ENCODE measurements around the gene CCDC85B.

Gene CCDC85B

DNA sequence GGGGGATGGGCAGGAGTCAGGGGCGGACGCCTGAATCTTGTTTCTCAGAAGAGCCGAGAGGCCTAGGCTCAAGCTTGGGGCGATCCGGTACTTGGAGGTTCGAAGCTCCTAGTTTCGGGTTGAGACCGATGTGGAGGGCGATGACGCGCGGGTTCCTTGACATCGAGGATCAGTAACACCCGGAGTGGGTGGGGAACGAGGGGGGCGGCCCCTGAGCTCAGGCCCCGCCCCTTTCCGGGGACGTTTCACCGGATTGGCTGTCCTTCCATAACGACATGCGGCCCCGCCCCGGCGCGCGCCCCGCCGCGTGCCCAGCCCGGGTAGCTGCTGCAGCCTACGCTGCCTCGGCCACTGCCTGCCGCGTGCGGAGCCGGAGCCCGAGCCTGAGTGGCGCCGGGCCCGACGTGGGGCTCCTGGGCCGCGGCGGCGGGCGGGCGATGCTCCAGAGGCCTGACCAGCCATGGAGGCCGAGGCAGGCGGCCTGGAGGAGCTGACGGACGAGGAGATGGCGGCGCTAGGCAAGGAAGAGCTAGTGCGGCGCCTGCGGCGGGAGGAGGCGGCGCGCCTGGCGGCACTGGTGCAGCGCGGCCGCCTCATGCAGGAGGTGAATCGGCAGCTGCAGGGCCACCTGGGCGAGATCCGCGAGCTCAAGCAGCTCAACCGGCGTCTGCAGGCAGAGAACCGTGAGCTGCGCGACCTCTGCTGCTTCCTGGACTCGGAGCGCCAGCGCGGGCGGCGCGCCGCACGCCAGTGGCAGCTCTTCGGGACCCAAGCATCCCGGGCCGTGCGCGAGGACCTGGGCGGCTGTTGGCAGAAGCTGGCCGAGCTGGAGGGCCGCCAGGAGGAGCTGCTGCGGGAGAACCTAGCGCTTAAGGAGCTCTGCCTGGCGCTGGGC is at the start of gene CCDC85B:
Gene CCDC85B (plus strand): TSS at position 350 of the 895 bp plus-strand sequence. CDS start 111 bp downstream, at position 461.
- TF ChIP-seq TAF1 (IDR thresholded peaks at IDR 0.05; ENCODE audit: low read depth) (peak; percentile 60; the same call in 1 of the 2 replicates), YY1 (IDR thresholded peaks at IDR 0.05; ENCODE audit: low read depth) (peak; percentile 46), NFIC (IDR thresholded peaks at IDR 0.05) (peak; percentile 54; the same call in 1 of the 2 replicates), CREB1 (IDR thresholded peaks at IDR 0.05; ENCODE audit: low read depth) (no peak), TCF12 (IDR thresholded peaks at IDR 0.05; ENCODE audit: low read depth) (peak; percentile 54), FOXM1 (IDR thresholded peaks at IDR 0.05; ENCODE audit: borderline replicate concordance, low read depth) (no peak)
- TF ChIP-seq, protein P1, sequence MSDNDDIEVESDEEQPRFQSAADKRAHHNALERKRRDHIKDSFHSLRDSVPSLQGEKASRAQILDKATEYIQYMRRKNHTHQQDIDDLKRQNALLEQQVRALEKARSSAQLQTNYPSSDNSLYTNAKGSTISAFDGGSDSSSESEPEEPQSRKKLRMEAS (IDR thresholded peaks at IDR 0.05): peak; percentile 98
- TF ChIP-seq, protein P2, sequence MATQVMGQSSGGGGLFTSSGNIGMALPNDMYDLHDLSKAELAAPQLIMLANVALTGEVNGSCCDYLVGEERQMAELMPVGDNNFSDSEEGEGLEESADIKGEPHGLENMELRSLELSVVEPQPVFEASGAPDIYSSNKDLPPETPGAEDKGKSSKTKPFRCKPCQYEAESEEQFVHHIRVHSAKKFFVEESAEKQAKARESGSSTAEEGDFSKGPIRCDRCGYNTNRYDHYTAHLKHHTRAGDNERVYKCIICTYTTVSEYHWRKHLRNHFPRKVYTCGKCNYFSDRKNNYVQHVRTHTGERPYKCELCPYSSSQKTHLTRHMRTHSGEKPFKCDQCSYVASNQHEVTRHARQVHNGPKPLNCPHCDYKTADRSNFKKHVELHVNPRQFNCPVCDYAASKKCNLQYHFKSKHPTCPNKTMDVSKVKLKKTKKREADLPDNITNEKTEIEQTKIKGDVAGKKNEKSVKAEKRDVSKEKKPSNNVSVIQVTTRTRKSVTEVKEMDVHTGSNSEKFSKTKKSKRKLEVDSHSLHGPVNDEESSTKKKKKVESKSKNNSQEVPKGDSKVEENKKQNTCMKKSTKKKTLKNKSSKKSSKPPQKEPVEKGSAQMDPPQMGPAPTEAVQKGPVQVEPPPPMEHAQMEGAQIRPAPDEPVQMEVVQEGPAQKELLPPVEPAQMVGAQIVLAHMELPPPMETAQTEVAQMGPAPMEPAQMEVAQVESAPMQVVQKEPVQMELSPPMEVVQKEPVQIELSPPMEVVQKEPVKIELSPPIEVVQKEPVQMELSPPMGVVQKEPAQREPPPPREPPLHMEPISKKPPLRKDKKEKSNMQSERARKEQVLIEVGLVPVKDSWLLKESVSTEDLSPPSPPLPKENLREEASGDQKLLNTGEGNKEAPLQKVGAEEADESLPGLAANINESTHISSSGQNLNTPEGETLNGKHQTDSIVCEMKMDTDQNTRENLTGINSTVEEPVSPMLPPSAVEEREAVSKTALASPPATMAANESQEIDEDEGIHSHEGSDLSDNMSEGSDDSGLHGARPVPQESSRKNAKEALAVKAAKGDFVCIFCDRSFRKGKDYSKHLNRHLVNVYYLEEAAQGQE (IDR thresholded peaks at IDR 0.05; ENCODE audit: low read depth): no peak
- TF ChIP-seq, protein P3, sequence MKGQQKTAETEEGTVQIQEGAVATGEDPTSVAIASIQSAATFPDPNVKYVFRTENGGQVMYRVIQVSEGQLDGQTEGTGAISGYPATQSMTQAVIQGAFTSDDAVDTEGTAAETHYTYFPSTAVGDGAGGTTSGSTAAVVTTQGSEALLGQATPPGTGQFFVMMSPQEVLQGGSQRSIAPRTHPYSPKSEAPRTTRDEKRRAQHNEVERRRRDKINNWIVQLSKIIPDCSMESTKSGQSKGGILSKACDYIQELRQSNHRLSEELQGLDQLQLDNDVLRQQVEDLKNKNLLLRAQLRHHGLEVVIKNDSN (IDR thresholded peaks at IDR 0.05): no peak

DNA sequence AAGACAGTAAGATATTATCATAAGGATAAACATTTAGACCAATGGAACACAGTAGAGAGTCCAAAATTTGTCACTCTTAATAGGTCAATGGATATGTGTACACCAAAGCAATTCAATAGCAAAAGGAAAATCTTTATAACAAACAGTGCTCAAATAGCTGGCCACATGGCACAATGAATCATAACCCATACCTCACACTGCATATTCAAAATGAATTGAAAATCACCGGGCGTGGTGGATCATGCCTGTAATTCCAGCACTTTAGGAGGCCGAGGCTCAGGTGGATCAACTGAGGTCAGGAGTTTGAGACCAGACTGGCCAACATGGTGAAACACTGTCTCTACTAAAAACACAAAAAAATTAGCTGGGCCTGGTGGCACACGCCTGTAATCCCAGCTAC is 48.3 kb upstream of the CCDC85B start:
- TF ChIP-seq RAD21 (IDR thresholded peaks at IDR 0.05; ENCODE audit: low read depth) (no peak), FOXM1 (IDR thresholded peaks at IDR 0.05; ENCODE audit: borderline replicate concordance, low read depth) (no peak), YY1 (IDR thresholded peaks at IDR 0.05; ENCODE audit: low read depth) (no peak), ZBTB7A (IDR thresholded peaks at IDR 0.05; ENCODE audit: low read depth) (no peak), EP300 (IDR thresholded peaks at IDR 0.05; ENCODE audit: borderline replicate concordance) (no peak), CEBPB (IDR thresholded peaks at IDR 0.05) (no peak), NFIC (IDR thresholded peaks at IDR 0.05) (no peak), TEAD4 (IDR thresholded peaks at IDR 0.05) (no peak), CREB1 (IDR thresholded peaks at IDR 0.05; ENCODE audit: low read depth) (no peak), EGR1 (IDR thresholded peaks at IDR 0.05) (no peak), TAF1 (IDR thresholded peaks at IDR 0.05; ENCODE audit: low read depth) (no peak)
- TF ChIP-seq, protein P2 (IDR thresholded peaks at IDR 0.05; ENCODE audit: low read depth): no peak

DNA sequence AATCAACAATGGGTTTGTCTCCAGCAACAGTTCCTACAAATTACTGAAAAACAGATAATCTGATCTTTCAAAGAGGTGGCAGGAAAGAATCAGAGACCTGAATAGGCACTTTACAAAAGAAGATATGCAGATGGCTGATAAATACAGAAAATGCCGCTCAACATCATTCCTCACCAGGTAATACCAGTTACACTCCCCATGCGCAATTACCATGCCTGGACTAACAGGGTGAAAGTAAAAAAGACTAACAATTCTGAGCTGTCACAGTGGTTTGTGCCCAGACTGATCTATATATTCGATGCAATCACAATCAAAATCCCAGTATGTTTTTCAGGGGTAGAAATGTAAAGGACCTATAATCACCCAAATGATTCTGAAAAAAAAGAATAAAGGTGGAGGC is 46.7 kb upstream of the CCDC85B start:
- TF ChIP-seq, protein P1 (IDR thresholded peaks at IDR 0.05): no peak
- TF ChIP-seq RAD21 (IDR thresholded peaks at IDR 0.05; ENCODE audit: low read depth) (no peak), CREB1 (IDR thresholded peaks at IDR 0.05; ENCODE audit: low read depth) (no peak), EGR1 (IDR thresholded peaks at IDR 0.05) (no peak), TAF1 (IDR thresholded peaks at IDR 0.05; ENCODE audit: low read depth) (no peak), NFIC (IDR thresholded peaks at IDR 0.05) (no peak), TCF12 (IDR thresholded peaks at IDR 0.05; ENCODE audit: low read depth) (no peak), TEAD4 (IDR thresholded peaks at IDR 0.05) (no peak), ZBTB7A (IDR thresholded peaks at IDR 0.05; ENCODE audit: low read depth) (no peak), CEBPB (IDR thresholded peaks at IDR 0.05) (no peak)
- TF ChIP-seq, protein P2 (IDR thresholded peaks at IDR 0.05; ENCODE audit: low read depth): no peak
- TF ChIP-seq, protein P3 (IDR thresholded peaks at IDR 0.05): no peak

DNA sequence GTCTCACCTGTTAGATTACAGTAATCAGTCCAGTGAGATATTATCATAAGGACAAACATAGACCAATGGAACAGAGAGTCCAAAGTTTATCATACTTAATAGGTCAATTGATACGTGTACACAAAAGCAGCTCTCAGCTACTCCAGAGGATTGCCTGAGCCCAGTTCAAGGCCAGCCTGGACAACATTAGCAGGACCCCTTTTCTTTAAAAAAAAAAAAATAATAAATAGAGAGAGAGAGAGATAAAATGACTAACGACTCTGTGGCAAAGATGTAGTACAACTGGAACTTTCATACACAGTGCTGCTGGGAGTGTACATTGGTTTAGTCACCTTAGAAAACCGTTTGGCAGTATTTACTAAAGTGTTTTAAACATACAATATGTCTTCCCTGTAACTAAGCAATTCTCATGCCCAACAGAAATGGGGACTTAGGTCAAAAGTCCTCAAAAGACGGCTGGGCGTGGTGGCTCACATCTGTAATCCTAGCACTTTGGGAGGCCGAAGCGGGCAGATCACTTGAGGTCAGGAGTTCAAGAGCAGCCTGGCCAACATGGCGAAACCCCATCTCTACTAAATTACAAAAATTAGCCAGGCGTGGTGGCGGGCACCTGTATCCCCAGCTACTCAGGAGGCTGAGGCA is 46.1 kb upstream of the CCDC85B start:
- TF ChIP-seq FOXM1 (IDR thresholded peaks at IDR 0.05; ENCODE audit: borderline replicate concordance, low read depth): no peak
- TF ChIP-seq, protein P3 (IDR thresholded peaks at IDR 0.05): no peak
- no peak for TF ChIP-seq RAD21 (IDR thresholded peaks at IDR 0.05; ENCODE audit: low read depth)
- no peak for TF ChIP-seq CEBPB (IDR thresholded peaks at IDR 0.05)
- TF ChIP-seq, protein P2 (IDR thresholded peaks at IDR 0.05; ENCODE audit: low read depth): no peak
- no peak for TF ChIP-seq TAF1 (IDR thresholded peaks at IDR 0.05; ENCODE audit: low read depth)
- TF ChIP-seq EP300 (IDR thresholded peaks at IDR 0.05; ENCODE audit: borderline replicate concordance): no peak
